ENCODE data around the gene GPR152. TPM values are rescaled to one million over a fixed set of nuclear protein-coding genes. Genes with fewer than 3 reads are reported as not detected.

Gene GPR152
- total and polyA plus RNA-seq, 2 of the 8 experiments (the other 6 are each of a cell fraction or from before 2014, with no cell fraction given): not detected

- H4K5ac ChIP-seq (ENCODE audit: insufficient read length, low read depth, low read length): no peak overlapping the region
- FAIRE-seq (no peak), DNase-seq (ENCODE audit: low read depth in 1 of 2, low spot score in 2 of 2) (no peak)
- no peak overlapping the region for H3K4ac ChIP-seq (replicated peaks; ENCODE audit: insufficient read length, low read depth, low read length)
- no peak overlapping the region for H4K8ac ChIP-seq (ENCODE audit: extremely low read depth, insufficient read depth, low read length)
- 95% methylated on average over 43 of the region's 65 CpGs; no CpG with 5 or more reads in 1 of the 2 experiments for WGBS, 2 experiments (ENCODE audit: extremely low coverage in 1 of 2, insufficient coverage in 1 of 2, insufficient read length in 1 of 2, insufficient replicate concordance in 2 of 2, low coverage in 1 of 2, low lambda C conversion rate in 2 of 2, missing lambda C conversion rate in 1 of 2)
- H3K23ac ChIP-seq (ENCODE audit: insufficient read length): no peak overlapping the region
- H3K36me3 ChIP-seq (ENCODE audit: control insufficient read depth in 2 of 4, insufficient read depth in 4 of 4, low read length in 3 of 4): peaks cover 2 to 25% (median 13%) of the 10 kb centered on the region in 4 experiments; a peak in 6 of 8 replicates
- no peak overlapping the region for H3K18ac ChIP-seq (ENCODE audit: extremely low read depth, low read length)
- H3K4me2 ChIP-seq (ENCODE audit: insufficient read depth in 1 of 2, low read depth in 2 of 2, low read length in 2 of 2): no peak overlapping the region
- POLR2A ChIA-PET (ENCODE audit: partially characterized antibody): interaction anchor here (1.0 to 1.9 kb wide), 6 partner anchors 25 to 90 kb away, joined by 3 to 5 read pairs (median 4); partner anchors contain the start of genes TBC1D10C and TMEM134
- no peak overlapping the region for H2AFZ ChIP-seq (ENCODE audit: low read length)
- no peak overlapping the region for H2BK15ac ChIP-seq (ENCODE audit: low read length)
- H4K91ac ChIP-seq (replicated peaks; ENCODE audit: insufficient read length, low read length): no peak overlapping the region
- no peaks in the 10 kb centered on the region for H3K23me2 ChIP-seq (ENCODE audit: low read depth, low read length)
- H3K14ac ChIP-seq (ENCODE audit: insufficient read length): no peak overlapping the region
- H2BK12ac ChIP-seq (ENCODE audit: low read depth, low read length): no peak overlapping the region
- peaks cover 0 to 10% (median 0%) of the 10 kb centered on the region in 4 experiments; a peak in 2 of 7 replicates for H3K4me1 ChIP-seq (replicated peaks in 1 of 4; ENCODE audit: control insufficient read depth in 3 of 4, insufficient read depth in 4 of 4, low read length in 3 of 4)
- H2BK120ac ChIP-seq (replicated peaks; ENCODE audit: low read depth, low read length): no peak overlapping the region
- H3K9me3 ChIP-seq (ENCODE audit: insufficient read depth in 2 of 2, low read depth in 1 of 2, low read length in 1 of 2): no peaks in the 10 kb centered on the region
- H2BK5ac ChIP-seq (ENCODE audit: low read depth, low read length): no peak overlapping the region
- no peak overlapping the region for H2BK20ac ChIP-seq (ENCODE audit: low read length)
- H3K27me3 ChIP-seq (replicated peaks in 1 of 4; ENCODE audit: control insufficient read depth in 3 of 4, extremely low read depth in 1 of 4, insufficient read depth in 3 of 4, low read length in 3 of 4): no peaks in the 10 kb centered on the region; a peak in 1 of 7 replicates
- no peaks in the 10 kb centered on the region for H3K79me1 ChIP-seq (ENCODE audit: low read depth, low read length)
- no peaks in the 10 kb centered on the region for H3K79me2 ChIP-seq (ENCODE audit: control insufficient read depth in 1 of 2, insufficient read depth in 2 of 2, low read length in 2 of 2)
- no peak overlapping the region for H3K56ac ChIP-seq (replicated peaks; ENCODE audit: insufficient read length, low read depth, low read length)
- peaks cover 0 to 14% of the 10 kb centered on the region in 2 experiments for H4K20me1 ChIP-seq (replicated peaks in 1 of 2; ENCODE audit: control insufficient read depth in 1 of 2, insufficient read depth in 2 of 2, low read length in 2 of 2)
- no peak overlapping the region for H2AK5ac ChIP-seq (ENCODE audit: low read depth, low read length)
- CTCF ChIA-PET (ENCODE audit: partially characterized antibody): interaction anchor here (0.6 to 1.1 kb wide), 4 partner anchors 9 to 119 kb away, joined by 3 to 4 read pairs (median 3); no protein-coding TSS in a partner anchor
- H3K27ac ChIP-seq (ENCODE audit: low read depth, low read length): no peak overlapping the region
- no peak overlapping the region for H3K4me3 ChIP-seq (ENCODE audit: extremely low read depth in 1 of 4, insufficient read depth in 2 of 4, low read depth in 3 of 4, low read length in 4 of 4)
- H3K9ac ChIP-seq (replicated peaks in 1 of 4; ENCODE audit: extremely low read depth in 1 of 4, low read depth in 3 of 4, low read length in 3 of 4): no peak overlapping the region
- no peak for TF ChIP-seq YY1 (IDR thresholded peaks at IDR 0.05; ENCODE audit: low read depth, low read length)
- no peak for TF ChIP-seq E2F6 (IDR thresholded peaks at IDR 0.05)
- no peak for TF ChIP-seq HDAC6 (IDR thresholded peaks at IDR 0.05; ENCODE audit: low read depth, low read length)
- TF ChIP-seq MAX (IDR thresholded peaks at IDR 0.05): no peak
- TF ChIP-seq SIRT6 (IDR thresholded peaks at IDR 0.05; ENCODE audit: low read length): no peak
- TF ChIP-seq SRF (IDR thresholded peaks at IDR 0.05; ENCODE audit: low read depth, low read length): no peak
- TF ChIP-seq GABPA (IDR thresholded peaks at IDR 0.05; ENCODE audit: borderline replicate concordance, insufficient read depth, low read length): no peak
- TF ChIP-seq FOSL1 (IDR thresholded peaks at IDR 0.05; ENCODE audit: insufficient read depth, low read depth, low read length): no peak
- TF ChIP-seq MAFK (IDR thresholded peaks at IDR 0.05; ENCODE audit: low read depth, low read length): no peak
- no peak for TF ChIP-seq SUZ12 (IDR thresholded peaks at IDR 0.05; ENCODE audit: low read length)
- no peak for TF ChIP-seq SP4 (IDR thresholded peaks at IDR 0.05; ENCODE audit: low read length)
- no peak for TF ChIP-seq SP2 (IDR thresholded peaks at IDR 0.05; ENCODE audit: low read length)
Measured at GRCh38 chr11:67493548-67494370, 41.2 kb upstream of the GPR152 start.

Measured in H1 (cell line).